HepG2 (cell line): ENCODE data around the gene TUT4. TPM values are rescaled to one million over a fixed set of nuclear protein-coding genes. Genes with fewer than 3 reads are reported as not detected.

Source experiments
- ATAC-seq: fragments of 200-7000 bp; cut with Tn5 transposase; 3 replicates; pipeline ENCODE4 v1.9.1; 2020; ENCODE audit warnings: mild to moderate bottlenecking, moderate library complexity
- BruUV-seq: library from RNA; stranded (reverse); fragments of 400-500 nt; replicated peaks from 2 replicates; lab custom pipeline; 2021; lab: Mats Ljungman, UMichigan
- CTCF ChIA-PET: fragments of 300-600 bp; formaldehyde crosslinking; extraction: SDS; loops from one replicate; lab custom pipeline; 2021; ENCODE audit warnings: low total read pairs, inconsistent platforms, low intra/inter-chr PET ratio; lab: Yijun Ruan, JAX
- POLR2A ChIA-PET: fragments of 350-600 bp; sonication (Branson Sonifier 250); formaldehyde crosslinking; loops from one replicate; lab custom pipeline; 2020; ENCODE audit warnings: antibody characterized with exemption, inconsistent platforms; lab: Yijun Ruan, JAX
- DNase-seq: peaks from one replicate; pipeline ENCODE4 v3.0.0-alpha.2; 2015; ENCODE audit warnings: low spot score
- FAIRE-seq: peaks from 3 replicates; lab custom pipeline; 2011; peaks lifted over from hg19 to GRCh38; lab: Jason Lieb, UNC
- H2AFZ ChIP-seq: one replicate; pipeline ENCODE4 v1.6.1; 2011; ENCODE audit warnings: low read length, inconsistent platforms
- H3K27ac ChIP-seq: fragments of 300-600 bp; 3 replicates; pipeline ENCODE4 v1.8.0; 2011; ENCODE audit warnings: mixed run types, mild to moderate bottlenecking, mixed read lengths, low read length, inconsistent platforms; ENCODE audit not compliant: insufficient read depth; ENCODE audit errors: extremely low read length
- H3K27me3 ChIP-seq, 2 experiments: fragments of 200-600 bp in 1 of 2; 2 replicates in 1 of 2; 3 replicates in 1 of 2; pipeline versions ENCODE4 v1.6.0 to v1.8.0; 2011; ENCODE audit warnings: low read length in 2 of 2, mild to moderate bottlenecking in 2 of 2, moderate library complexity in 2 of 2, inconsistent platforms in 1 of 2; ENCODE audit not compliant: insufficient read depth in 2 of 2, control insufficient read depth in 1 of 2
- H3K36me3 ChIP-seq, 2 experiments: fragments of 200-600 bp in 1 of 2; replicated peaks in 1 of 2; 2 replicates in 1 of 2; 3 replicates in 1 of 2; pipeline versions ENCODE4 v1.5.1 to v1.8.0; 2011; ENCODE audit warnings: low read length in 2 of 2, inconsistent platforms in 1 of 2; ENCODE audit not compliant: insufficient read depth in 2 of 2, control insufficient read depth in 1 of 2
- H3K4me1 ChIP-seq: 2 replicates; pipeline ENCODE4 v1.5.1; 2012; ENCODE audit warnings: low read length, inconsistent platforms; ENCODE audit not compliant: insufficient read depth
- H3K4me2 ChIP-seq: 2 replicates; pipeline ENCODE4 v1.6.0; 2011; ENCODE audit warnings: low read depth, low read length, inconsistent platforms
- H3K4me3 ChIP-seq, 3 experiments: fragments of 200-600 bp in 1 of 3; sonication (generic), shearing (Covaris generic) in 1 of 3; replicated peaks in 1 of 3; 2 replicates each; pipeline ENCODE4 v1.5.1; 2011 to 2016; ENCODE audit warnings: low read length in 3 of 3, inconsistent platforms in 2 of 3, low read depth in 2 of 3, mild to moderate bottlenecking in 2 of 3, control low read depth in 1 of 3, mixed read lengths in 1 of 3; ENCODE audit not compliant: insufficient read depth in 1 of 3
- H3K79me2 ChIP-seq: one replicate; pipeline ENCODE4 v1.6.1; 2011; ENCODE audit warnings: low read length, inconsistent platforms; ENCODE audit not compliant: insufficient read depth
- H3K9ac ChIP-seq: 2 replicates; pipeline ENCODE4 v1.6.0; 2011; ENCODE audit warnings: mild to moderate bottlenecking, low read depth, low read length, inconsistent platforms; ENCODE audit not compliant: insufficient read depth
- H3K9me3 ChIP-seq: 2 replicates; pipeline ENCODE4 v1.5.1; 2012; ENCODE audit warnings: mild to moderate bottlenecking, low read length
- H4K20me1 ChIP-seq: 2 replicates; pipeline ENCODE4 v1.6.0; 2011; ENCODE audit warnings: inconsistent platforms, mild to moderate bottlenecking, low read length, moderate library complexity; ENCODE audit not compliant: insufficient read depth
- ARNT2 ChIP-seq: sonication (generic); formaldehyde crosslinking; IDR thresholded peaks from 2 replicates; pipeline ENCODE4 v1.8.0; 2022; ENCODE audit warnings: mild to moderate bottlenecking, low read depth, missing genetic modification reagents, moderate library complexity
- FOSL2 ChIP-seq: sonication (generic); formaldehyde crosslinking; IDR thresholded peaks from 2 replicates; pipeline ENCODE4 v1.4.0; 2020; ENCODE audit warnings: missing genetic modification reagents
- KIAA2018 ChIP-seq: sonication (generic); formaldehyde crosslinking; IDR thresholded peaks from 2 replicates; pipeline ENCODE4 v1.5.0; 2020; ENCODE audit warnings: mild to moderate bottlenecking, missing genetic modification reagents, borderline replicate concordance
- PHF20 ChIP-seq: sonication (generic); formaldehyde crosslinking; IDR thresholded peaks from 2 replicates; pipeline ENCODE4 v1.5.0; 2020; ENCODE audit warnings: mild to moderate bottlenecking, missing genetic modification reagents
- ZBTB21 ChIP-seq: sonication (generic); formaldehyde crosslinking; IDR thresholded peaks from 2 replicates; pipeline ENCODE4 v1.4.0; 2020; ENCODE audit warnings: missing genetic modification reagents
- ZMYM4 ChIP-seq: sonication (generic); formaldehyde crosslinking; IDR thresholded peaks from 2 replicates; pipeline ENCODE4 v1.8.1; 2023; ENCODE audit warnings: mild to moderate bottlenecking, missing genetic modification reagents
- ZNF724P ChIP-seq: sonication (generic); formaldehyde crosslinking; IDR thresholded peaks from 2 replicates; pipeline ENCODE4 v1.8.0; 2022; ENCODE audit warnings: missing genetic modification reagents, borderline replicate concordance
- ZNF749 ChIP-seq: sonication (generic); formaldehyde crosslinking; IDR thresholded peaks from 2 replicates; pipeline ENCODE4 v1.8.0; 2022; ENCODE audit warnings: mild to moderate bottlenecking, missing genetic modification reagents, moderate library complexity, borderline replicate concordance
- ZNF841 ChIP-seq: sonication (generic); formaldehyde crosslinking; IDR thresholded peaks from 2 replicates; pipeline ENCODE4 v1.8.1; 2023; ENCODE audit warnings: missing genetic modification reagents, borderline replicate concordance
- WGBS: methylation state at CpG from one replicate; pipeline ENCODE4 v1.1.6; 2017; ENCODE audit warnings: low lambda C conversion rate; 5-methylcytosine and 5-hydroxymethylcytosine counted together
- in situ Hi-C: cut with HindIII; loops from 2 replicates; pipeline ENCODE4 v1.10.0; 2017; ENCODE audit warnings: low pct_unique_long_range_greater_than_20kb; ENCODE audit not compliant: extremely low pct_ligation_motif_present
- intact Hi-C: fragments of 100-400 bp; cut with micrococcal nuclease; formaldehyde crosslinking; loops from one replicate; pipeline ENCODE4 v1.10.0; 2022; ENCODE audit not compliant: unreplicated experiment
- polyA plus RNA-seq, 8 experiments: library from polyadenylated mRNA; depleted of rRNA in 3 of 8; stranded (reverse) in 7 of 8; unstranded in 1 of 8; fragments of >200 nt; fragmentation: Illumina TruSeq in 4 of 8; extraction: Trizol in 4 of 8; gene quantifications; 2 replicates each; pipeline versions ENCODE4 v1.2.1 to v1.2.3, GENCODE V29; 2011 to 2016; ENCODE audit warnings: low read depth in 4 of 8, missing spikeins in 1 of 8, mixed read lengths in 1 of 8; ENCODE audit not compliant: insufficient read depth in 1 of 8
- total RNA-seq, 5 experiments: library from RNA; depleted of rRNA; stranded (reverse); fragments of >200 nt; fragmentation: Illumina TruSeq; extraction: Trizol; gene quantifications; 2 replicates each; pipeline ENCODE4 v1.2.3, GENCODE V29; 2016; ENCODE audit warnings: low read depth in 1 of 5
- TF ChIP-seq, protein P1 (sequence below): sonication (generic); formaldehyde crosslinking; conservative IDR thresholded peaks from 2 replicates; pipeline ENCODE4 v1.4.0; 2020; ENCODE audit warnings: missing genetic modification reagents

The TUT4 gene
- total and polyA plus RNA-seq, 2 of the 13 experiments (the other 11 are each of a cell fraction or from before 2014, with no cell fraction given): 44.7 to 53.5 TPM

DNA sequence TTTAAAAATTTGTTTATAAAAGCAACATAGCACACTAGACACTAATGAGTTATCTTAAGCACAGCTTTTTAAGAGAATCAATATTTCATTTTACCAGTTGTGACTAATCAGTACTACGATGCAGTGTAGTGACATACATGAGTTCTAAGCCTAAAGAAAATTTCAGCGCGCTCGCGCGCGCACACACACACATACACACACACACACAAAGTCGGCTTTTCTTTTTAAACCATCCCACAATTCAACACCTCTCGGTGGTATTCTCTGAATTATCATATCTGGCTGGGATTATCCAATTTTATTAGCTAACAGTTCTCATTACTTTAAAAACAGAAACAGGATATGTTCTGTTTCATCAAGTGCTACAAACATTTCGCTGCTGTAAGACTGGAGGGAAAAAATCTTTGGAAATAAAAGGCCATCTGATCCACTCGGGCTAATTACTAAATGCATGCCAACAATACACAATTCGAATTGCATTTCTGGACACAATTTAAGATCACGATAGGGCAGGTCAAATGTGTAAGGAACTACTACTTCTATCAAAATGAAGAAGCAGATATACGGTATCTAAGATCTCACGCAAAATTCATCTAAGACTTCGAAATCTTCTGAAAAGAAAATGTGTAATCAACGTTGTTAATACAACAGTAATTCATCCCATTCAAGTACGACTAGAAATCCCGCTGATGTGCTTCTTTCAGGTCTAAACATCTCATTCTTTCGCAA is 1.2 kb downstream of the TUT4 start (continued):
- no peak for TF ChIP-seq KIAA2018 (CRISPR knock-in tag)

GRCh38 chr1:52550447-52550846 is 2.4 kb downstream of the TUT4 start:
- CTCF ChIA-PET: no interaction called here
- no peak overlapping the region for H2AFZ ChIP-seq
- peak; percentile 4; the same call in 1 of the 3 replicates for ATAC-seq
- TF ChIP-seq ZNF841: no peak
- no peak for TF ChIP-seq ARNT2 (CRISPR knock-in tag)
- TF ChIP-seq ZBTB21: no peak
- peak; percentile 35; the same call in 1 of the 2 replicates for TF ChIP-seq FOSL2 (CRISPR knock-in tag)
- no peak for TF ChIP-seq ZNF749 (CRISPR knock-in tag)
- TF ChIP-seq PHF20 (CRISPR knock-in tag): no peak
- TF ChIP-seq ZMYM4 (CRISPR knock-in tag): peak; percentile 59
- TF ChIP-seq ZNF724P (CRISPR knock-in tag): no peak
- TF ChIP-seq, protein P1, sequence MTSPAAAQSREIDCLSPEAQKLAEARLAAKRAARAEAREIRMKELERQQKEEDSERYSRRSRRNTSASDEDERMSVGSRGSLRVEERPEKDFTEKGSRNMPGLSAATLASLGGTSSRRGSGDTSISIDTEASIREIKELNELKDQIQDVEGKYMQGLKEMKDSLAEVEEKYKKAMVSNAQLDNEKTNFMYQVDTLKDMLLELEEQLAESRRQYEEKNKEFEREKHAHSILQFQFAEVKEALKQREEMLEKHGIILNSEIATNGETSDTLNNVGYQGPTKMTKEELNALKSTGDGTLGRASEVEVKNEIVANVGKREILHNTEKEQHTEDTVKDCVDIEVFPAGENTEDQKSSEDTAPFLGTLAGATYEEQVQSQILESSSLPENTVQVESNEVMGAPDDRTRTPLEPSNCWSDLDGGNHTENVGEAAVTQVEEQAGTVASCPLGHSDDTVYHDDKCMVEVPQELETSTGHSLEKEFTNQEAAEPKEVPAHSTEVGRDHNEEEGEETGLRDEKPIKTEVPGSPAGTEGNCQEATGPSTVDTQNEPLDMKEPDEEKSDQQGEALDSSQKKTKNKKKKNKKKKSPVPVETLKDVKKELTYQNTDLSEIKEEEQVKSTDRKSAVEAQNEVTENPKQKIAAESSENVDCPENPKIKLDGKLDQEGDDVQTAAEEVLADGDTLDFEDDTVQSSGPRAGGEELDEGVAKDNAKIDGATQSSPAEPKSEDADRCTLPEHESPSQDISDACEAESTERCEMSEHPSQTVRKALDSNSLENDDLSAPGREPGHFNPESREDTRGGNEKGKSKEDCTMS (CRISPR knock-in tag): no peak

More at GRCh38 chr1:52550447-52550846, 2.4 kb downstream of the TUT4 start:
- Histone ChIP-seq H3K4me2 (peak overlapping the region; percentile 90), H3K79me2 (peaks cover 72% of the 10 kb centered on the region), H3K36me3 (no peaks in the 10 kb centered on the region), H4K20me1 (peaks cover 60% of the 10 kb centered on the region), H3K27ac (peak overlapping the region; percentile 64), H3K4me1 (peaks cover 40% of the 10 kb centered on the region), H3K27me3 (no peaks in the 10 kb centered on the region; a peak in 1 of 5 replicates), H3K9ac (peak overlapping the region; percentile 51), H3K4me3 (peak overlapping the region; percentile 45 to 93 (median 53)), H3K9me3 (no peaks in the 10 kb centered on the region)
- POLR2A ChIA-PET: interaction anchor here (1.1 kb wide), 1 partner anchor 184 kb away, joined by 3 read pairs; the partner anchor contains the start of gene CC2D1B
- peak; percentile 85 for FAIRE-seq
- BruUV-seq: no TSS peak
- in situ Hi-C loops: no loop called here
- WGBS: 3% methylated on average over 7 of the region's 7 CpGs
- peak; percentile 83 for DNase-seq
- intact Hi-C loops: loop anchor here (5.0 to 10.0 kb wide), 2 partner anchors 117 to 594 kb away; partner anchors contain the start of gene SLC1A7
